ENCODE measurements around the gene TRIM10. TPM values are rescaled to one million over a fixed set of nuclear protein-coding genes. Genes with fewer than 3 reads are reported as not detected.
A peak's percentile ranks its signal among the peaks of the same experiment; 100 is the strongest.
"Not testable (repeated sequence)": the region's sequence is repeated elsewhere in the genome, so short reads cannot be mapped to it uniquely, and the experiment has no call there.

Gene TRIM10
- total RNA-seq, 1 experiment from 2014 or later, result not detected

DNA sequence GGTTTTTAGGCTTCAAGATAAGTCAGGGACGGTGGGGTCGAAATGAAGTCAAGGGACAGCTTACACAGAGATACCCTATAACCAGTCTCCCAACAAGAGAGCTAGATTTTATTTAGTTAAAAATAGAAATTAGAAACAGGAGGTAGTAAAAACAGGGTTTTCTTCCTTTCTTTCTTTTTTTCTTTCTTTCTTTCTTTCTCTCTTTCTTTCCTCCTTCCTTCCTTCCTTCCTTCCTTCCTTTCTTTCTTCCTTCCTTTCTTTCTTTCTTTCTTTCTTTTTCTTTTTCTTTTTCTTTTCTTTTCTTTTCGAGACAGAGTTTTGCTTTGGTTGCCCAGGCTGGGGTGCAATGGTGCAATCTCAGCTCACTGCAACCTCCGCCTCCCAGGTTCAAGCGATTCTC lies 42.3 kb downstream of the TRIM10 start:
- not testable (repeated sequence) for DNase-seq (ENCODE audit: low read depth in 1 of 2, low spot score in 2 of 2); H3K27me3 ChIP-seq (replicated peaks); H3K9me3 ChIP-seq (replicated peaks); H3K27ac ChIP-seq; H3K4me3 ChIP-seq; H3K36me3 ChIP-seq; H3K4me1 ChIP-seq (replicated peaks)

DNA sequence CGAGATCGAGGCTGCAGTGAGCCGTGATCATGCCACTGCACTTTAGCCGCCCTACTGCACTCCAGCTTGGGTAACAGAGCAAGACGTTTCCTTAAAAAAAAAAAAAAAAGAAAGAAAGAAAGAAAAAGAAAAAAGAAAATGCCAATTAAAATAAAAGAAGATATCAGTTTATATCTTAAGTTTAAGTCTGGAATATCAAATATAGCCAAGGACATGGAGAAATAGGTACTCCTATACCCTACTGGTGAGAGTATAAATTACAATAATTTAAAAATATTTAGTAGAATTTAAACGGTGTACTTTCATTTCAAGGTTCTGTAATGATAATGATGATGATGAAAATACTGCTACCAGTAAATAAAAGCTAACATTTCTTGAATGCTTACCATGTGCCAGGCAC lies 44.3 kb downstream of the TRIM10 start:
- H3K4me3 ChIP-seq, result no peak overlapping the region
- no peaks in the 10 kb centered on the region for H3K9me3 ChIP-seq (replicated peaks)
- H3K36me3 ChIP-seq, result no peaks in the 10 kb centered on the region
- no peak for DNase-seq (ENCODE audit: low read depth in 1 of 2, low spot score in 2 of 2)
- no peak overlapping the region for H3K27ac ChIP-seq
- H3K27me3 ChIP-seq (replicated peaks), result peaks cover 25% of the 10 kb centered on the region
- peaks cover 9% of the 10 kb centered on the region for H3K4me1 ChIP-seq (replicated peaks)

- Histone ChIP-seq H3K4me1 (replicated peaks) (peaks cover under 1% of the 10 kb centered on the region), H3K36me3 (no peaks in the 10 kb centered on the region), H3K27ac (no peak overlapping the region), H3K4me3 (no peak overlapping the region), H3K27me3 (replicated peaks) (peaks cover 41% of the 10 kb centered on the region), H3K9me3 (replicated peaks) (no peaks in the 10 kb centered on the region)
- DNase-seq (ENCODE audit: low read depth in 1 of 2, low spot score in 2 of 2), result no peak
Measured at GRCh38 chr6:30113841-30114240, 47.2 kb downstream of the TRIM10 start.

DNA sequence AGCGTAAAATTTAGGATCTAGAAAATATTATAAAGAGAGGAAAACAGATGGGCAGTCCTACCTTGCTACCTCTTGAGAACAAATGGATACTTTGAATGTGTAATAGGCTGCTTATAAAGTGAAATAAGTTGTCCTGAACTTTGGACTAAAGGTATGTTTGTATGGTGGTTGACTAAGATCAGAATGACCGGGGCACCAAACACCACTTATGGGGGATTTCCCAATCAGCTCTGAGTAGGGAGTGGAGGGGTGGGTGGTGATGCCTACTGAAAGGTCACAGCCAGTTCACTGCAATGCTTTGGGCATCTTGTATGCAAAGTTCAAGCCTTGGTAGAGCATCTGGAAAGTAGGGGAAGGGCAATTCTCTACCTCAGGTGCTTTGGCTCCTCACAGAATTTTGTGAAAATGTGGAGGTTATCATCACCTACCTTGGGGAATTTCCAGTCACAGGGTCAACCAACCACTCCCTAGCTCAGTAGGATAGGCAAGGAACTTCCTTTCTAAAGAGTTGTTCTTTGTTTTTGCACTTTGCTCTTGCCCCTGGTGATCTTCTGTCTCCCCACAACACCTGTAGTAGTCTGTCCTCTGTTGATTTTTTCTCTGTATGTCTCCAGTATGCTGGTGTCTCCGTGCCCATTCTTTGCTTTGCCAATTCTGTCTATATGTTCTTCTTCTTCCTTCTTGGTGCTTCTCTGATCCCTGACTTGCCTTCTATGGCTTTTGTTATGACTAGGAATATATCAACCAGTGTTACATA lies 47.8 kb downstream of the TRIM10 start, which contains the start of gene TRIM31:
TSS of gene TRIM31 (minus strand) at position 88 of the 757 bp plus-strand sequence. CDS start 285 bp downstream, outside the sequence.
- Histone ChIP-seq H3K9me3 (replicated peaks) (no peaks in the 10 kb centered on the region), H3K36me3 (no peaks in the 10 kb centered on the region), H3K4me1 (replicated peaks) (no peaks in the 10 kb centered on the region), H3K27me3 (replicated peaks) (peaks cover 41% of the 10 kb centered on the region), H3K27ac (no peak within 1 kb of the TSS), H3K4me3 (no peak within 1 kb of the TSS)
- no peak for DNase-seq (ENCODE audit: low read depth in 1 of 2, low spot score in 2 of 2)

- H3K36me3 ChIP-seq, result no peaks in the 10 kb centered on the region
- no peak overlapping the region for H3K4me3 ChIP-seq
- no peak for DNase-seq (ENCODE audit: low read depth in 1 of 2, low spot score in 2 of 2)
- no peaks in the 10 kb centered on the region for H3K4me1 ChIP-seq (replicated peaks)
- H3K9me3 ChIP-seq (replicated peaks), result no peaks in the 10 kb centered on the region
- no peak overlapping the region for H3K27ac ChIP-seq
- peaks cover 41% of the 10 kb centered on the region for H3K27me3 ChIP-seq (replicated peaks)
Measured at GRCh38 chr6:30112402-30112994, 48.5 kb downstream of the TRIM10 start.

DNA sequence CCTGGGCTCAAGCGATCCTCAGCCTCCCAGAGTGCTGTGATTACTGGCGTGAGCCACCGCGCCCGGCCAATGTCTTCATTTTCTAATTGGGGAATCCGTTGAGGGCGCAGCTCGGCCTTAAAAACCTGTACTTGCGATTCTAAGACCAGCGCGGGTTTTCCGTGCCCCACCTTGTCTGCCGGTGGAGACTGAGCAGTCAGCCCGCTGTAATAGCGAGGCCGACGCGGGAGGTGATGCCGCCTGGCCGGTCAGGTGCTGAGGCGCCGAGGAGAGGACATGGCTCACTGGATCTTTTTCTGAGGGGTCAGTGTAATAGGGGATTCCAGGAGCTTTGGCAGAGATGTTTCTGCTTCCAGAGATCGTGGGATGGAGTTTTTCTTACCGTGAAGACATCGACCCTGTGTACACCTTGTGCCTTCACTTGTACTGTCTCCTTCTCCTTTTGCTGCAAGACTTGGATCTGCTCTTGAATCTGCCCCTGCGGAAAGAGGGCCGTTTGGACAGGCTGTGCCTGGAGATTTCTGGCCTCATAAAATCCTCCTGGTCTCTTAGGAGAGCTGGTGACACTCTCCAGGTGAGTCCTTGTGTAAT lies 49.6 kb downstream of the TRIM10 start:
- peaks cover 41% of the 10 kb centered on the region for H3K27me3 ChIP-seq (replicated peaks)

DNA sequence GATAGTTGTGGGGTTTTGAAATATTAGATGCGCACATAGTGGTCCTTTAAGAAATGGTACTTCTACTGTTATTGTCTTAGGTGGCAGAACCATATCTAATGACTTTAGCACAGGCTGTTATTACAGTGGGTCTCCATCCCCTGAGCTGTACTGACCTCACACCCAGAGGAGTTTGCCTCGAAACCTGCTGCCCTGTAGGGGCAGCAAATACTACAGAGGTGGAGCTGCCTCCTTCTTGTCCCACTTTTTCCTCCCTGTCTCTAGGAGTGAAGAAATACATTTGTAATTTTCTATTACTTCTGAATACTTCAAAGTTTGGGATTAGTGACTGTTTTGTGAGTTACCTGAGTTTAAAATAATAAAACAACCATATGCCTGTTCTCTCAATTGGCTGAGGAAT lies 56.4 kb downstream of the TRIM10 start:
- H3K27ac ChIP-seq, result no peak overlapping the region
- H3K4me3 ChIP-seq, result no peak overlapping the region
- H3K9me3 ChIP-seq (replicated peaks), result no peaks in the 10 kb centered on the region
- H3K4me1 ChIP-seq (replicated peaks), result peaks cover 30% of the 10 kb centered on the region
- no peak for DNase-seq (ENCODE audit: low read depth in 1 of 2, low spot score in 2 of 2)
- no peaks in the 10 kb centered on the region for H3K36me3 ChIP-seq
- H3K27me3 ChIP-seq (replicated peaks), result peaks cover 33% of the 10 kb centered on the region

More for the DNA sequence above, 49.6 kb downstream of the TRIM10 start:
- no peak for DNase-seq (ENCODE audit: low read depth in 1 of 2, low spot score in 2 of 2)
- Histone ChIP-seq H3K27ac (no peak overlapping the region), H3K9me3 (replicated peaks) (no peaks in the 10 kb centered on the region), H3K36me3 (no peaks in the 10 kb centered on the region), H3K4me1 (replicated peaks) (no peaks in the 10 kb centered on the region), H3K4me3 (no peak overlapping the region)

- Histone ChIP-seq H3K9me3 (replicated peaks) (no peaks in the 10 kb centered on the region), H3K27me3 (replicated peaks) (peaks cover 35% of the 10 kb centered on the region), H3K4me1 (replicated peaks) (peaks cover 30% of the 10 kb centered on the region), H3K27ac (no peak overlapping the region), H3K36me3 (no peaks in the 10 kb centered on the region), H3K4me3 (no peak overlapping the region)
- no peak for DNase-seq (ENCODE audit: low read depth in 1 of 2, low spot score in 2 of 2)
Measured at GRCh38 chr6:30103872-30104179, 57.2 kb downstream of the TRIM10 start.

GRCh38 chr6:30102970-30103871 lies 57.8 kb downstream of the TRIM10 start:
- Histone ChIP-seq H3K27me3 (replicated peaks) (peaks cover 40% of the 10 kb centered on the region), H3K4me3 (peak overlapping the region; percentile 20), H3K27ac (no peak overlapping the region)

GRCh38 chr6:30102414-30102969 lies 58.5 kb downstream of the TRIM10 start:
- peaks cover 30% of the 10 kb centered on the region for H3K4me1 ChIP-seq (replicated peaks)
- DNase-seq (ENCODE audit: low read depth in 1 of 2, low spot score in 2 of 2), result no peak
- H3K4me3 ChIP-seq, result no peak overlapping the region; the same call in 1 of the 2 replicates
- no peaks in the 10 kb centered on the region for H3K9me3 ChIP-seq (replicated peaks)
- H3K27me3 ChIP-seq (replicated peaks), result peaks cover 40% of the 10 kb centered on the region
- H3K27ac ChIP-seq, result no peak overlapping the region
- H3K36me3 ChIP-seq, result no peaks in the 10 kb centered on the region

More at GRCh38 chr6:30102970-30103871, 57.8 kb downstream of the TRIM10 start:
- peak; percentile 78 to 81 for DNase-seq (ENCODE audit: low read depth in 1 of 2, low spot score in 2 of 2)
- Histone ChIP-seq H3K4me1 (replicated peaks) (peaks cover 30% of the 10 kb centered on the region), H3K36me3 (no peaks in the 10 kb centered on the region), H3K9me3 (replicated peaks) (no peaks in the 10 kb centered on the region)

Other genes starting within 250 kb of the TRIM10 start
- gene HLA-A, start 218.7 kb downstream of the TRIM10 start, total RNA-seq (2014; rRNA removed; shearing (Covaris generic)), result 1,534 and 1,583 TPM in 2 replicates
- gene POLR1H, start 99.9 kb downstream of the TRIM10 start, total RNA-seq (2014; rRNA removed; shearing (Covaris generic)), result 22.5 and 29.7 TPM in 2 replicates
- 26.3 and 33.8 TPM in 2 replicates for gene PPP1R11, start 94.0 kb downstream of the TRIM10 start, total RNA-seq (2014; rRNA removed; shearing (Covaris generic))
- not detected in 2 replicates for gene RNF39, start 85.4 kb downstream of the TRIM10 start, total RNA-seq (2014; rRNA removed; shearing (Covaris generic))
- not detected in 2 replicates for gene TRIM31, start 48.1 kb downstream of the TRIM10 start, total RNA-seq (2014; rRNA removed; shearing (Covaris generic))
- not detected in 2 replicates for gene TRIM40, start 25.1 kb downstream of the TRIM10 start, total RNA-seq (2014; rRNA removed; shearing (Covaris generic))
- gene TRIM15, start 2.3 kb upstream of the TRIM10 start, total RNA-seq (2014; rRNA removed; shearing (Covaris generic)), result not detected in 2 replicates
- gene TRIM26, start 52.2 kb upstream of the TRIM10 start, total RNA-seq (2014; rRNA removed; shearing (Covaris generic)), result 27.2 and 56.4 TPM in 2 replicates
- gene TRIM39, start 165.7 kb upstream of the TRIM10 start, total RNA-seq (2014; rRNA removed; shearing (Covaris generic)), result 9.0 and 14.7 TPM in 2 replicates
- 41.0 and 137 TPM in 2 replicates for gene RPP21, start 183.9 kb upstream of the TRIM10 start, total RNA-seq (2014; rRNA removed; shearing (Covaris generic))